A673 (cell line): ENCODE results near the gene STEAP4. TPM values are rescaled to one million over a fixed set of nuclear protein-coding genes. Genes with fewer than 3 reads are reported as not detected.

ENCODE experiments used
- Bru-seq: library from RNA; stranded (reverse); fragments of 400-500 nt; gene quantifications from one replicate; lab custom pipeline; 2021; lab: Mats Ljungman, UMichigan
- BruChase-seq, 2 experiments: library from RNA; stranded (reverse); fragments of 400-500 nt; gene quantifications; one replicate each; lab custom pipeline; 2021; lab: Mats Ljungman, UMichigan
- BruUV-seq: library from RNA; stranded (reverse); fragments of 400-500 nt; replicated peaks from 2 replicates; lab custom pipeline; 2021; lab: Mats Ljungman, UMichigan
- CTCF ChIA-PET: fragments of 300-600 bp; sonication (Branson Sonifier 250); formaldehyde crosslinking; loops from one replicate; lab custom pipeline; 2022; ENCODE audit warnings: antibody characterized with exemption; lab: Charles Lee
- POLR2A ChIA-PET: fragments of 300-600 bp; sonication (Branson Sonifier 250); formaldehyde crosslinking; loops from one replicate; lab custom pipeline; 2022; ENCODE audit warnings: antibody characterized with exemption; ENCODE audit not compliant: low non-redundant PET; lab: Charles Lee
- DNase-seq: peaks from one replicate; pipeline ENCODE4 v3.0.0-alpha.2; 2015; ENCODE audit warnings: low spot score
- H3K27ac ChIP-seq: fragments of 200-600 bp; sonication (generic); 2 replicates; pipeline ENCODE4 v1.5.1; 2016; ENCODE audit warnings: mixed run types, low read depth, mild to moderate bottlenecking, mixed read lengths, antibody characterized with exemption, low read length; ENCODE audit not compliant: poor library complexity, severe bottlenecking
- H3K27me3 ChIP-seq: fragments of 200-600 bp; sonication (generic); replicated peaks from 2 replicates; pipeline ENCODE4 v1.6.1; 2017; ENCODE audit warnings: mixed run types, low read depth, mild to moderate bottlenecking, mixed read lengths, antibody characterized with exemption, low read length; ENCODE audit not compliant: insufficient read depth, poor library complexity
- H3K36me3 ChIP-seq: fragments of 200-600 bp; sonication (generic); 2 replicates; pipeline ENCODE4 v1.6.1; 2016; ENCODE audit warnings: mixed run types, mild to moderate bottlenecking, mixed read lengths, antibody characterized with exemption, low read length; ENCODE audit not compliant: insufficient read depth, poor library complexity, severe bottlenecking
- H3K4me1 ChIP-seq: fragments of 200-600 bp; sonication (generic); 2 replicates; pipeline ENCODE4 v1.6.1; 2017; ENCODE audit warnings: mixed run types, mild to moderate bottlenecking, mixed read lengths, antibody characterized with exemption, low read length; ENCODE audit not compliant: insufficient read depth, poor library complexity, severe bottlenecking
- H3K4me3 ChIP-seq: fragments of 200-600 bp; sonication (generic); 2 replicates; pipeline ENCODE4 v1.5.1; 2016; ENCODE audit warnings: low read depth, mixed run types, mild to moderate bottlenecking, mixed read lengths, low read length; ENCODE audit not compliant: poor library complexity, severe bottlenecking
- H3K9me3 ChIP-seq: fragments of 200-600 bp; sonication (generic); 2 replicates; pipeline ENCODE4 v1.6.1; 2016; ENCODE audit warnings: mixed run types, low read depth, mild to moderate bottlenecking, mixed read lengths, antibody characterized with exemption, low read length; ENCODE audit not compliant: poor library complexity, severe bottlenecking
- CTCF ChIP-seq: fragments of 300-800, 200-600 bp; sonication (generic); conservative IDR thresholded peaks from 2 replicates; pipeline ENCODE4 v1.5.1; 2017; ENCODE audit warnings: low read depth, mild to moderate bottlenecking, antibody characterized with exemption, low read length, moderate library complexity, mixed read lengths
- EZH2 ChIP-seq: fragments of 200-600 bp; sonication (generic); IDR thresholded peaks from 2 replicates; pipeline ENCODE4 v1.6.1; 2017; ENCODE audit warnings: borderline replicate concordance, low read depth, mild to moderate bottlenecking, mixed read lengths, antibody characterized with exemption, low read length; ENCODE audit not compliant: poor library complexity, severe bottlenecking
- intact Hi-C: fragments of 100-400 bp; cut with micrococcal nuclease; formaldehyde crosslinking; loops from one replicate; pipeline ENCODE4 v1.10.0; 2022; ENCODE audit not compliant: unreplicated experiment
- long read RNA-seq: library from polyadenylated mRNA; stranded (forward); transcript quantifications from one replicate; pipeline ENCODE4 v2.0.0, GENCODE V29; 2022
- total RNA-seq: library from RNA; stranded (reverse); gene quantifications from 2 replicates; pipeline ENCODE4 v1.2.3, GENCODE V29; 2021

Gene STEAP4
- not detected in 2 replicates for total RNA-seq
- not detected for Bru-seq, nascent RNA
- not detected for BruChase-seq, experiment 1, labeled RNA remaining after a 2-hour chase
- not detected for BruChase-seq, experiment 2, labeled RNA remaining after a 6-hour chase
- long read RNA-seq = 0 reads

- CTCF ChIA-PET = no interaction called here
Measured at GRCh38 chr7:88306590-88307048, at the start of gene STEAP4. TSS of gene STEAP4 (minus strand) at chr7:88306894. CDS start at chr7:88284269, 22,625 bp downstream.

GRCh38 chr7:88355011-88355410, 48.3 kb upstream of the STEAP4 start:
- no peak overlapping the region for H3K27ac ChIP-seq
- peaks cover 11% of the 10 kb centered on the region for H3K27me3 ChIP-seq
- H3K4me1 ChIP-seq = no peaks in the 10 kb centered on the region
- H3K9me3 ChIP-seq = no peaks in the 10 kb centered on the region
- no peak for DNase-seq
- CTCF ChIA-PET = no interaction called here
- no peaks in the 10 kb centered on the region for H3K36me3 ChIP-seq
- intact Hi-C loops = no loop called here
- TF ChIP-seq EZH2 (no peak), CTCF (no peak)
- POLR2A ChIA-PET = no interaction called here
- H3K4me3 ChIP-seq = no peak overlapping the region
- no TSS peak for BruUV-seq

More at GRCh38 chr7:88306590-88307048, at the start of gene STEAP4:
- Histone ChIP-seq H3K27ac (no peak within 1 kb of the TSS), H3K27me3 (peaks cover 27% of the 10 kb centered on the region), H3K36me3 (no peaks in the 10 kb centered on the region), H3K4me1 (no peaks in the 10 kb centered on the region), H3K9me3 (no peaks in the 10 kb centered on the region), H3K4me3 (no peak within 1 kb of the TSS)
- intact Hi-C loops = no loop called here
- POLR2A ChIA-PET = no interaction called here
- peak; percentile 13 for TF ChIP-seq EZH2
- TF ChIP-seq CTCF = no peak
- peak; percentile 4 for DNase-seq
- no TSS peak for BruUV-seq

GRCh38 chr7:88350118-88350517, 43.4 kb upstream of the STEAP4 start:
- Histone ChIP-seq H3K36me3 (no peaks in the 10 kb centered on the region), H3K27me3 (peaks cover 13% of the 10 kb centered on the region), H3K4me1 (no peaks in the 10 kb centered on the region), H3K4me3 (no peak overlapping the region), H3K9me3 (no peaks in the 10 kb centered on the region), H3K27ac (no peak overlapping the region)
- TF ChIP-seq CTCF (no peak), EZH2 (no peak)
- no peak for DNase-seq
- ChIA-PET CTCF (no interaction called here), POLR2A (no interaction called here)
- BruUV-seq = no TSS peak
- intact Hi-C loops = no loop called here
